GM12891 (cell line): ENCODE results near the gene YDJC.

Experiments used
- PAX5 ChIP-seq: IDR thresholded peaks from 2 replicates; pipeline ENCODE4 v1.6.1; 2011; ENCODE audit warnings: low read length, moderate library complexity, mild to moderate bottlenecking; ENCODE audit not compliant: insufficient read depth, severe bottlenecking
- POLR2A ChIP-seq: IDR thresholded peaks from 2 replicates; pipeline ENCODE4 v1.6.1; 2011; ENCODE audit warnings: low read depth, low read length, control low read depth
- POLR2AphosphoS5 ChIP-seq: IDR thresholded peaks from 2 replicates; pipeline ENCODE4 v1.6.1; 2011; ENCODE audit warnings: low read depth, low read length, control low read depth

GRCh38 chr22:21642584-21643448 lies 13.0 kb upstream of the YDJC start:
- TF ChIP-seq POLR2A (no peak), POLR2AphosphoS5 (no peak), PAX5 (no peak)
